ENCODE data around the gene TCL1B.
"Not testable (repeated sequence)": the region's sequence is repeated elsewhere in the genome, so short reads cannot be mapped to it uniquely, and the experiment has no call there.

TCL1B gene

GRCh38 chr14:95703805-95704204 is 17.6 kb downstream of the TCL1B start:
- no peak for DNase-seq

- no peak for DNase-seq
Measured at GRCh38 chr14:95705518-95705917, 19.3 kb downstream of the TCL1B start.

GRCh38 chr14:95707327-95707726 is 21.1 kb downstream of the TCL1B start:
- no peak for DNase-seq

- DNase-seq = no peak
Measured at GRCh38 chr14:95710106-95710505, 23.9 kb downstream of the TCL1B start.

GRCh38 chr14:95711476-95712176 is 25.4 kb downstream of the TCL1B start:
- no peak for DNase-seq

GRCh38 chr14:95712398-95712797 is 26.2 kb downstream of the TCL1B start:
- DNase-seq = no peak

GRCh38 chr14:95713596-95714371 is 27.6 kb downstream of the TCL1B start, which contains the start of gene TCL1A:
TSS of gene TCL1A (minus strand) at chr14:95714125. CDS start at chr14:95714066, 59 bp downstream.
- no peak for DNase-seq

GRCh38 chr14:95722525-95723190 is 36.4 kb downstream of the TCL1B start:
- no peak for DNase-seq

- DNase-seq = no peak
Measured at GRCh38 chr14:95725685-95726336, 39.6 kb downstream of the TCL1B start.

GRCh38 chr14:95727056-95727700 is 41.0 kb downstream of the TCL1B start:
- DNase-seq = peak; percentile 33 to 58

GRCh38 chr14:95729402-95730028 is 43.3 kb downstream of the TCL1B start:
- not testable (repeated sequence) for DNase-seq

- no peak for DNase-seq
Measured at GRCh38 chr14:95730126-95730525, 43.9 kb downstream of the TCL1B start.

- DNase-seq = no peak
Measured at GRCh38 chr14:95733212-95733611, 47.0 kb downstream of the TCL1B start.

GRCh38 chr14:95739356-95739755 is 53.1 kb downstream of the TCL1B start:
- DNase-seq = no peak

- DNase-seq = peak in 1 of 2 experiments; percentile 18
Measured at GRCh38 chr14:95741038-95741490, 54.8 kb downstream of the TCL1B start.

GRCh38 chr14:95741781-95742180 is 55.6 kb downstream of the TCL1B start:
- DNase-seq = no peak

Data from NCI-H2081 (cell line).